ENCODE data around the gene ZMYND8. TPM values are rescaled to one million over a fixed set of nuclear protein-coding genes. Genes with fewer than 3 reads are reported as not detected.

Gene ZMYND8
- total and polyA plus RNA-seq, 9 donors, result 12.2 to 18.9 (median 16.0) TPM

- Histone ChIP-seq H3K36me3 (ENCODE audit: control insufficient read depth, insufficient read depth, low read length) (peaks cover 2% of the 10 kb centered on the region), H3K4me3 (ENCODE audit: low read length) (no peak overlapping the region), H3K9me3 (replicated peaks; ENCODE audit: control insufficient read depth, low read depth, low read length) (no peaks in the 10 kb centered on the region), H3K4me1 (ENCODE audit: control insufficient read depth, insufficient read depth, low read length) (peaks cover 53% of the 10 kb centered on the region), H3K27me3 (ENCODE audit: control insufficient read depth, insufficient read depth, low read length) (no peaks in the 10 kb centered on the region), H3K27ac (ENCODE audit: low read length) (peak overlapping the region; percentile 95)
- 7% methylated on average over 12 of the region's 28 CpGs for WGBS (ENCODE audit: insufficient coverage)
- DNase-seq, result peak; percentile 88
These were observed 37.6 kb downstream of the ZMYND8 start for GRCh38 chr20:47318586-47319516.

- Histone ChIP-seq H3K27ac (ENCODE audit: low read length) (peak overlapping the region; percentile 95), H3K9me3 (replicated peaks; ENCODE audit: control insufficient read depth, low read depth, low read length) (no peaks in the 10 kb centered on the region), H3K36me3 (ENCODE audit: control insufficient read depth, insufficient read depth, low read length) (peaks cover 2% of the 10 kb centered on the region), H3K4me3 (ENCODE audit: low read length) (no peak overlapping the region), H3K27me3 (ENCODE audit: control insufficient read depth, insufficient read depth, low read length) (no peaks in the 10 kb centered on the region), H3K4me1 (ENCODE audit: control insufficient read depth, insufficient read depth, low read length) (peaks cover 53% of the 10 kb centered on the region)
- WGBS (ENCODE audit: insufficient coverage), result 25% methylated on average over 6 of the region's 7 CpGs
- no peak for DNase-seq
These were observed 38.4 kb downstream of the ZMYND8 start for GRCh38 chr20:47318027-47318585.

GRCh38 chr20:47317127-47317895 lies 39.2 kb downstream of the ZMYND8 start:
- peaks cover 2% of the 10 kb centered on the region for H3K36me3 ChIP-seq (ENCODE audit: control insufficient read depth, insufficient read depth, low read length)
- H3K27me3 ChIP-seq (ENCODE audit: control insufficient read depth, insufficient read depth, low read length), result no peaks in the 10 kb centered on the region
- no peaks in the 10 kb centered on the region for H3K9me3 ChIP-seq (replicated peaks; ENCODE audit: control insufficient read depth, low read depth, low read length)
- peak overlapping the region; percentile 95 for H3K27ac ChIP-seq (ENCODE audit: low read length)
- H3K4me1 ChIP-seq (ENCODE audit: control insufficient read depth, insufficient read depth, low read length), result peaks cover 53% of the 10 kb centered on the region
- no peak overlapping the region for H3K4me3 ChIP-seq (ENCODE audit: low read length)
- DNase-seq, result peak; percentile 69
- WGBS (ENCODE audit: insufficient coverage), result 39% methylated on average over 6 of the region's 13 CpGs

- peaks cover 5% of the 10 kb centered on the region for H3K36me3 ChIP-seq (ENCODE audit: control insufficient read depth, insufficient read depth, low read length)
- no peaks in the 10 kb centered on the region for H3K9me3 ChIP-seq (replicated peaks; ENCODE audit: control insufficient read depth, low read depth, low read length)
- peak overlapping the region; percentile 95 for H3K27ac ChIP-seq (ENCODE audit: low read length)
- no peak for DNase-seq
- WGBS (ENCODE audit: insufficient coverage), result 83% methylated on average over 2 of the region's 3 CpGs
- H3K4me1 ChIP-seq (ENCODE audit: control insufficient read depth, insufficient read depth, low read length), result peaks cover 53% of the 10 kb centered on the region
- no peaks in the 10 kb centered on the region for H3K27me3 ChIP-seq (ENCODE audit: control insufficient read depth, insufficient read depth, low read length)
- no peak overlapping the region for H3K4me3 ChIP-seq (ENCODE audit: low read length)
These were observed 39.7 kb downstream of the ZMYND8 start for GRCh38 chr20:47316776-47317126.

GRCh38 chr20:47315339-47316056 lies 41.0 kb downstream of the ZMYND8 start:
- H3K27ac ChIP-seq (ENCODE audit: low read length), result peak overlapping the region; percentile 59
- H3K36me3 ChIP-seq (ENCODE audit: control insufficient read depth, insufficient read depth, low read length), result peaks cover 6% of the 10 kb centered on the region
- 33% methylated on average over 1 of the region's 10 CpGs for WGBS (ENCODE audit: insufficient coverage)
- no peaks in the 10 kb centered on the region for H3K9me3 ChIP-seq (replicated peaks; ENCODE audit: control insufficient read depth, low read depth, low read length)
- DNase-seq, result peak; percentile 52
- no peaks in the 10 kb centered on the region for H3K27me3 ChIP-seq (ENCODE audit: control insufficient read depth, insufficient read depth, low read length)
- H3K4me1 ChIP-seq (ENCODE audit: control insufficient read depth, insufficient read depth, low read length), result peaks cover 52% of the 10 kb centered on the region
- no peak overlapping the region for H3K4me3 ChIP-seq (ENCODE audit: low read length)

GRCh38 chr20:47314647-47315338 lies 41.7 kb downstream of the ZMYND8 start:
- Histone ChIP-seq H3K27ac (ENCODE audit: low read length) (peak overlapping the region; percentile 20), H3K4me1 (ENCODE audit: control insufficient read depth, insufficient read depth, low read length) (peaks cover 49% of the 10 kb centered on the region), H3K4me3 (ENCODE audit: low read length) (no peak overlapping the region), H3K36me3 (ENCODE audit: control insufficient read depth, insufficient read depth, low read length) (peaks cover 8% of the 10 kb centered on the region), H3K9me3 (replicated peaks; ENCODE audit: control insufficient read depth, low read depth, low read length) (no peaks in the 10 kb centered on the region), H3K27me3 (ENCODE audit: control insufficient read depth, insufficient read depth, low read length) (no peaks in the 10 kb centered on the region)
- no peak for DNase-seq
- WGBS (ENCODE audit: insufficient coverage), result no CpG with 5 or more reads among the region's 3 CpGs

GRCh38 chr20:47311967-47312681 lies 44.4 kb downstream of the ZMYND8 start:
- H3K27ac ChIP-seq (ENCODE audit: low read length), result no peak overlapping the region
- peaks cover 34% of the 10 kb centered on the region for H3K4me1 ChIP-seq (ENCODE audit: control insufficient read depth, insufficient read depth, low read length)
- H3K27me3 ChIP-seq (ENCODE audit: control insufficient read depth, insufficient read depth, low read length), result no peaks in the 10 kb centered on the region
- 92% methylated on average over 6 of the region's 11 CpGs for WGBS (ENCODE audit: insufficient coverage)
- no peak for DNase-seq
- H3K4me3 ChIP-seq (ENCODE audit: low read length), result no peak overlapping the region
- H3K36me3 ChIP-seq (ENCODE audit: control insufficient read depth, insufficient read depth, low read length), result peaks cover 15% of the 10 kb centered on the region
- H3K9me3 ChIP-seq (replicated peaks; ENCODE audit: control insufficient read depth, low read depth, low read length), result no peaks in the 10 kb centered on the region

- 85% methylated on average over 5 of the region's 5 CpGs for WGBS (ENCODE audit: insufficient coverage)
- peaks cover 30% of the 10 kb centered on the region for H3K4me1 ChIP-seq (ENCODE audit: control insufficient read depth, insufficient read depth, low read length)
- H3K36me3 ChIP-seq (ENCODE audit: control insufficient read depth, insufficient read depth, low read length), result peaks cover 18% of the 10 kb centered on the region
These were observed 45.3 kb downstream of the ZMYND8 start for GRCh38 chr20:47311211-47311610.

GRCh38 chr20:47310729-47311128 lies 45.8 kb downstream of the ZMYND8 start:
- Histone ChIP-seq H3K9me3 (replicated peaks; ENCODE audit: control insufficient read depth, low read depth, low read length) (no peaks in the 10 kb centered on the region), H3K27me3 (ENCODE audit: control insufficient read depth, insufficient read depth, low read length) (no peaks in the 10 kb centered on the region), H3K4me3 (ENCODE audit: low read length) (no peak overlapping the region), H3K36me3 (ENCODE audit: control insufficient read depth, insufficient read depth, low read length) (peaks cover 20% of the 10 kb centered on the region), H3K27ac (ENCODE audit: low read length) (no peak overlapping the region), H3K4me1 (ENCODE audit: control insufficient read depth, insufficient read depth, low read length) (peaks cover 28% of the 10 kb centered on the region)
- no peak for DNase-seq
- 88% methylated on average over 5 of the region's 8 CpGs for WGBS (ENCODE audit: insufficient coverage)

More at GRCh38 chr20:47311211-47311610, 45.3 kb downstream of the ZMYND8 start:
- no peaks in the 10 kb centered on the region for H3K27me3 ChIP-seq (ENCODE audit: control insufficient read depth, insufficient read depth, low read length)
- H3K27ac ChIP-seq (ENCODE audit: low read length), result no peak overlapping the region
- H3K4me3 ChIP-seq (ENCODE audit: low read length), result no peak overlapping the region
- H3K9me3 ChIP-seq (replicated peaks; ENCODE audit: control insufficient read depth, low read depth, low read length), result no peaks in the 10 kb centered on the region
- no peak for DNase-seq
